ENCODE results near the gene VPS13D.
"Not testable (repeated sequence)": the region's sequence is repeated elsewhere in the genome, so short reads cannot be mapped to it uniquely, and the experiment has no call there.

VPS13D gene

DNA sequence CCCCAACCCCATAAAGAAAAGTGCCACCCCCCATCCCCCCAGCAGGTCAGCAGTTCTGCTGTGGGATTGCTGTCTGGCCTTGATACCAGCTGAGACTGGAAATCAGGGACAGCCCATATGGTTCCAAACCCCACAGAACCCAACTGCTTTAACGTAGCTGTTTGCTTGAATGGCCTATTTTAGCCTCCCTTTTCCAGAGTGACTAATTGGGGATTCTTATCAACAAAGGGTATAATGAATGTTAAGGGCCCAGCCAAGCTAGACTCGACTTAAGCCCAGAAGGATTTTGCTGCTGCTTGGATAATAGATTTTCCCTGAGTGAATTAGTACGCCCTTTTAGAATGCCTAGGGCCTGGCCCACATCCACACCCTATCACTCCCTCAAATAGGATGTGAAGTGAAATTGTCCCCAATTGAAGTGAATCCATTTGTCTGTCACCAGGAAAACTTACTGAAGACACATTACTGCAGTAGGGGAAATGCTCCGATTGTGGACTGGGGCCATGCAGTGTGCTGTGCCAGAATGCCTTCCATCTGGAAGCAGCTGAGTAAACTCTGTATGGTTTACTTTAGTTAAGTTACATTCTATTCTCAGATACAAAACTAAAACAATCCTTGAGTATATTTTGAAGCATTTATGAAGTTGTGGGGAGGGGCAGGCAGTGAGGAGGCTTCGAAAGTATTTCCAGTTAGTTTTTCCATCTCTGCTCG lies 231.2 kb downstream of the VPS13D start:
- Histone ChIP-seq H3K4me3 (ENCODE audit: low read length) (no peak overlapping the region), H2AFZ (ENCODE audit: low read depth, low read length) (no peak overlapping the region), H3K36me3 (ENCODE audit: insufficient read depth, low read length) (peaks cover 3% of the 10 kb centered on the region), H3K4me1 (ENCODE audit: insufficient read depth, low read length) (peaks cover 19% of the 10 kb centered on the region), H3K27me3 (ENCODE audit: insufficient read depth, low read length) (no peaks in the 10 kb centered on the region), H3K9me3 (ENCODE audit: low read length) (no peaks in the 10 kb centered on the region)

- H3K4me3 ChIP-seq (ENCODE audit: low read length): no peak overlapping the region
- peaks cover 3% of the 10 kb centered on the region for H3K36me3 ChIP-seq (ENCODE audit: insufficient read depth, low read length)
- H3K4me1 ChIP-seq (ENCODE audit: insufficient read depth, low read length): peaks cover 19% of the 10 kb centered on the region
- no peaks in the 10 kb centered on the region for H3K9me3 ChIP-seq (ENCODE audit: low read length)
- H3K27me3 ChIP-seq (ENCODE audit: insufficient read depth, low read length): no peaks in the 10 kb centered on the region
- H2AFZ ChIP-seq (ENCODE audit: low read depth, low read length): no peak overlapping the region
Observed at GRCh38 chr1:12461754-12462153, 231.9 kb downstream of the VPS13D start.

DNA sequence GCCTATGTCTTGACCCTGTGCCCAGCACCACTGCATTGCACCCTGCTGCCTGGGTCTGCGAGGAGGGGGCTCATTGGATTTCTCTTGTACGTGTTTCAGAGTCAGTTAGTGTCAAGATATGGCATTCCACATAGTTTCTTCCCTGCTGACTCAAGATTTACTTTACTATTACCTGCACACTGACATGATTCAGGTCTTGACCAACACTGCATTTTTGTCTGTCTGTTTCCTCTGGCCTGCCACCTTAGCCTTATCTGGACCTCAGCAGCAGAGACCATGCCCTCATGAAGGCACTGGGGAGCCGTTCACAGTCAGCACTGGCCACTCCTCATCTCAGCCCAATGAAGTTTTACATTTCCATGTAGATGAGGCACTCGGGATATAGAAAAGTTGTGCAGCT lies 232.8 kb downstream of the VPS13D start:
- Histone ChIP-seq H3K4me3 (ENCODE audit: low read length) (no peak overlapping the region), H3K9me3 (ENCODE audit: low read length) (no peaks in the 10 kb centered on the region), H3K4me1 (ENCODE audit: insufficient read depth, low read length) (peaks cover 23% of the 10 kb centered on the region), H3K36me3 (ENCODE audit: insufficient read depth, low read length) (peaks cover 3% of the 10 kb centered on the region), H3K27me3 (ENCODE audit: insufficient read depth, low read length) (no peaks in the 10 kb centered on the region), H2AFZ (ENCODE audit: low read depth, low read length) (no peak overlapping the region)

DNA sequence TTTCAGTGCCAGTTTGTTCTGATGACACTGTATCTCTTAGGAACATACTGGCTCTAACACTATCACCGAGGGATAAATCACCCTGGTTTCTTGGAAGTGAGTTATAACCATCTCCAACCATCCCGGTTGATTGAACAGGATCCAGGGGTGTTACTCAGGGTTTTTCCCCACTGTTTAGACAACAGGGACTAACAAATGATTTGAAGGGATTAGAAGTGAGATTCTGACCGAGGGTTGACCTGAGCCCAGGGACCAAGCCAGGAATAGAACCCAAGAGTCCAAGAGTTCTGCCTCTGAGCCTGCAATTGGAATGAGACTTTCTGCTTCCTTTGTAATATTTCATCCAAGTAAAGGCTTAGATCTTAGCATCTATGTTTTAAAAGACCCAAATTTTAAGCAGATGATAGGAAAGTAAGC lies 234.2 kb downstream of the VPS13D start:
- Histone ChIP-seq H3K9me3 (ENCODE audit: low read length) (no peaks in the 10 kb centered on the region), H3K4me3 (ENCODE audit: low read length) (no peak overlapping the region), H3K4me1 (ENCODE audit: insufficient read depth, low read length) (peaks cover 32% of the 10 kb centered on the region), H2AFZ (ENCODE audit: low read depth, low read length) (no peak overlapping the region), H3K36me3 (ENCODE audit: insufficient read depth, low read length) (peaks cover 3% of the 10 kb centered on the region), H3K27me3 (ENCODE audit: insufficient read depth, low read length) (no peaks in the 10 kb centered on the region)

DNA sequence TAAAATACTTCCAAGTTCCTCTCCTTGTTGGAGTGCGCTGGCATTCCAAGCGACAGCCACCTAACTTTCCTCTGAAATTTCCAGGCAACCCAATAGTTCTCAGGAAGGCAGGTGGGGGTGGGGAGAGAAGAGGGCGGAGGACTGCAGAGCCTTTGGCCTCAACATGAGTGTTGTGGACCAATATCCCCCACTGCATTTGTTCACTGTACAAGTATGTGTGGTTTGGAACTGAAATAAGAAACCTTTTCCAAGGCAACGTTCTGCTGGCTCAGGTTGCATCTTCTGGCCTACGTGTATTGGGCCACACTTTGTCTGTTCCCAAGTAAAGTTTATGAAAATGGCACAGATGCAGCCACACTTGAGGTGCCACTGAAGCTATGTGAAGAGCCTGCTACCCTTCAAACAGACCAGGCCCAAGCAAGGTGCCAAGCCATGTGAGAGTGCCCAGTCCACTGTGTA lies 234.8 kb downstream of the VPS13D start:
- Histone ChIP-seq H3K27me3 (ENCODE audit: insufficient read depth, low read length) (no peaks in the 10 kb centered on the region), H3K4me1 (ENCODE audit: insufficient read depth, low read length) (peaks cover 32% of the 10 kb centered on the region), H3K36me3 (ENCODE audit: insufficient read depth, low read length) (peaks cover 3% of the 10 kb centered on the region), H3K9me3 (ENCODE audit: low read length) (no peaks in the 10 kb centered on the region), H2AFZ (ENCODE audit: low read depth, low read length) (no peak overlapping the region), H3K4me3 (ENCODE audit: low read length) (no peak overlapping the region)

DNA sequence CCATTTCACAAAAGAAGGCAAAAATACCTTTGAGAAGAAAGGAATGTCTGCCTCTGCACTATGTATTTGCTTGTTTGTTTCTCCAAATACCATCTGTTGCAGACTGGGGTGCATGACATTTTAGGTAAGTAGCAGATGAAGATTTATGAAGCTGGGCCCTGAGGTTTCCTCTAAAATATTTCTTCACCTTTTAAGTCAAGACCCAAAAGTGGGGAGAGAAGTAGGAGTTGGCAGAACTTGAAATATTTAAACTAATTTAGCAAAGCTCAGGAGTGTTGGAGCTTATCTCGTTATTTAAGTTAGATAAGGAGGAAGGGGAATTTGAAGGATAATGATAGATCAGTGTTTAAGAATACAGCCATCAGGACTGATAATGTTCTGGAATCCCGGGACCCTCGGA lies 235.3 kb downstream of the VPS13D start:
- Histone ChIP-seq H2AFZ (ENCODE audit: low read depth, low read length) (no peak overlapping the region), H3K27me3 (ENCODE audit: insufficient read depth, low read length) (no peaks in the 10 kb centered on the region), H3K4me3 (ENCODE audit: low read length) (no peak overlapping the region), H3K4me1 (ENCODE audit: insufficient read depth, low read length) (peaks cover 32% of the 10 kb centered on the region), H3K9me3 (ENCODE audit: low read length) (no peaks in the 10 kb centered on the region), H3K36me3 (ENCODE audit: insufficient read depth, low read length) (peaks cover 3% of the 10 kb centered on the region)

GRCh38 chr1:12466816-12467215 lies 237.0 kb downstream of the VPS13D start:
- H3K9me3 ChIP-seq (ENCODE audit: low read length): no peaks in the 10 kb centered on the region
- no peak overlapping the region for H3K4me3 ChIP-seq (ENCODE audit: low read length)
- H3K4me1 ChIP-seq (ENCODE audit: insufficient read depth, low read length): peaks cover 19% of the 10 kb centered on the region
- no peak overlapping the region for H2AFZ ChIP-seq (ENCODE audit: low read depth, low read length)
- peaks cover 3% of the 10 kb centered on the region for H3K36me3 ChIP-seq (ENCODE audit: insufficient read depth, low read length)
- H3K27me3 ChIP-seq (ENCODE audit: insufficient read depth, low read length): no peaks in the 10 kb centered on the region

- Histone ChIP-seq H3K9me3 (ENCODE audit: low read length) (no peaks in the 10 kb centered on the region), H3K27me3 (ENCODE audit: insufficient read depth, low read length) (no peaks in the 10 kb centered on the region), H3K36me3 (ENCODE audit: insufficient read depth, low read length) (peaks cover 3% of the 10 kb centered on the region), H3K4me3 (ENCODE audit: low read length) (no peak overlapping the region), H3K4me1 (ENCODE audit: insufficient read depth, low read length) (peaks cover 12% of the 10 kb centered on the region), H2AFZ (ENCODE audit: low read depth, low read length) (no peak overlapping the region)
Observed at GRCh38 chr1:12467570-12468286, 237.9 kb downstream of the VPS13D start.

DNA sequence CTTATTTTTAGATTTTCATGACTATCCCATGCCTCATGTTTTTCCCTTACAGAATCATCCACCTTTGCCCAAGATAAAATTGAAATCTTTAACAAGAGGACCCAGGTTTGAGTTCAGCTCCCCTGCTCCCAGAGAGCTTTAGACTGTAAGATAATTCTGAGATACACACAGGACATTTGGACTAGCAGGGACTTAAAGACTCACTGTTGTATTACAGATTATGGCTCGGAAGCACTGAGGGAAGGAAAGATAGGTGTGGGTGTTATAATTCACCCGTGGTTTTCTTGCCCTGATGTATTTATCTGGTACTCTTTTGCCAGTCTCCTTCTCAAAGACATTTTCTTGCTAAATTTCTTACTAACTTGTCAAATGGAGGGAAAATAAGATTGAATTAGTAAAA lies 238.5 kb downstream of the VPS13D start:
- Histone ChIP-seq H3K27me3 (ENCODE audit: insufficient read depth, low read length) (no peaks in the 10 kb centered on the region), H3K4me3 (ENCODE audit: low read length) (no peak overlapping the region), H2AFZ (ENCODE audit: low read depth, low read length) (no peak overlapping the region), H3K36me3 (ENCODE audit: insufficient read depth, low read length) (peaks cover 3% of the 10 kb centered on the region), H3K4me1 (ENCODE audit: insufficient read depth, low read length) (peaks cover 12% of the 10 kb centered on the region), H3K9me3 (ENCODE audit: low read length) (no peaks in the 10 kb centered on the region)

DNA sequence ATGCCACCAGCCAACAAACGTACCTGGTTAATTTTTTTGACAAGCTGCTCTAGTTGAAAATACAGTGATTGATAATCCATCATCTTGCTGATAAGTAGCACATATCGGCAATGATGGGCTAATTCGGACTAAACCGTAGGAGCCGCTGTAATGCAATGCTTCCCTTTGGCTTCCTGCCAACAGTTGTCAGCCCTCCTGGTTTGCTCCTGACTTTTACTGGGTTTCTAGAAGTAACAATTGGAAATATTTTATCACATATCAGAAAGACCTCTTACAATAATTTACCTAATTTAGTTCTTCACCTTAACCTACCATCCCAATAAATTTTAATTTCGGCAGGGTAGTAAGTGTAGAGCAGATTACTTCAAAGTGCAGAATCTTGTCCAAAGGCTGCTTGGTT lies 239.7 kb downstream of the VPS13D start:
- Histone ChIP-seq H3K27me3 (ENCODE audit: insufficient read depth, low read length) (no peaks in the 10 kb centered on the region), H3K4me3 (ENCODE audit: low read length) (no peak overlapping the region), H3K9me3 (ENCODE audit: low read length) (peaks cover 2% of the 10 kb centered on the region), H3K36me3 (ENCODE audit: insufficient read depth, low read length) (no peaks in the 10 kb centered on the region), H3K4me1 (ENCODE audit: insufficient read depth, low read length) (peaks cover 12% of the 10 kb centered on the region), H2AFZ (ENCODE audit: low read depth, low read length) (no peak overlapping the region)

GRCh38 chr1:12469990-12470389 lies 240.2 kb downstream of the VPS13D start:
- Histone ChIP-seq H3K27me3 (ENCODE audit: insufficient read depth, low read length) (no peaks in the 10 kb centered on the region), H3K4me3 (ENCODE audit: low read length) (no peak overlapping the region), H3K9me3 (ENCODE audit: low read length) (peaks cover 2% of the 10 kb centered on the region), H2AFZ (ENCODE audit: low read depth, low read length) (no peak overlapping the region), H3K36me3 (ENCODE audit: insufficient read depth, low read length) (no peaks in the 10 kb centered on the region), H3K4me1 (ENCODE audit: insufficient read depth, low read length) (peaks cover 12% of the 10 kb centered on the region)

DNA sequence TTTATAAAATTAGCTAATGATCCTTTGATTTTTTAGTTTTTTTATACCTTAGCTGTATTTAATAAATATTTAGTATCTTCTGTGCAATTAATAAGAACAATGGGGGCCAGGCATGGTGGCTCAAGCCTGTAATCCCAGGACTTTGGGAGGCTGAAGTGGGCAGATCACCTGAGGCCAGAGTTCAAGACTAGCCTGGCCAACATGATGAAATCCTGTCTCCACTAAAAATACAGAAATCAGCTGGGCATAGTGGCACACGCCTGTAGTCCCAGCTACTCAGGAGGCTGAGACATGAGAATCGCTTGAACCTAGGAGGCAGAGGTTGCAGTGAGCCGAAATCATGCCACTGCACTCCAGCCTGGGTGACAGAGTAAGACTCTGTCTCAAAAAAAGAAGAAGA lies 241.1 kb downstream of the VPS13D start:
- not testable (repeated sequence) for H3K4me3 ChIP-seq (ENCODE audit: low read length); H3K9me3 ChIP-seq (ENCODE audit: low read length); H3K36me3 ChIP-seq (ENCODE audit: insufficient read depth, low read length); H3K27me3 ChIP-seq (ENCODE audit: insufficient read depth, low read length); H2AFZ ChIP-seq (ENCODE audit: low read depth, low read length)
- H3K4me1 ChIP-seq (ENCODE audit: insufficient read depth, low read length): peaks cover 15% of the 10 kb centered on the region

GRCh38 chr1:12472156-12472797 lies 242.4 kb downstream of the VPS13D start:
- no peak overlapping the region for H2AFZ ChIP-seq (ENCODE audit: low read depth, low read length)
- H3K9me3 ChIP-seq (ENCODE audit: low read length): peaks cover 2% of the 10 kb centered on the region
- H3K27me3 ChIP-seq (ENCODE audit: insufficient read depth, low read length): no peaks in the 10 kb centered on the region
- no peaks in the 10 kb centered on the region for H3K36me3 ChIP-seq (ENCODE audit: insufficient read depth, low read length)
- H3K4me3 ChIP-seq (ENCODE audit: low read length): no peak overlapping the region
- H3K4me1 ChIP-seq (ENCODE audit: insufficient read depth, low read length): peaks cover 14% of the 10 kb centered on the region
